HCT116 (cell line): ENCODE data around the gene RTL1. TPM values are rescaled to one million over a fixed set of nuclear protein-coding genes. Genes with fewer than 3 reads are reported as not detected.

ENCODE experiments used
- ATAC-seq: fragments of 200-7000 bp; cut with Tn5 transposase; 2 replicates; pipeline ENCODE4 v1.9.1; 2020; ENCODE audit warnings: mild to moderate bottlenecking, moderate library complexity
- BruUV-seq: library from RNA; stranded (reverse); fragments of 400-500 nt; replicated peaks from 2 replicates; lab custom pipeline; 2021; lab: Mats Ljungman, UMichigan
- CTCF ChIA-PET: fragments of 300-600 bp; sonication (Branson Sonifier 250); formaldehyde crosslinking; loops from one replicate; lab custom pipeline; 2021; ENCODE audit warnings: antibody characterized with exemption; lab: Charles Lee
- POLR2A ChIA-PET: fragments of 300-600, 350-600 bp; sonication (Branson Sonifier 250); formaldehyde crosslinking; loops from one replicate; lab custom pipeline; 2021; ENCODE audit warnings: antibody characterized with exemption; lab: Charles Lee
- RAD21 ChIA-PET, 2 experiments: fragments of 300-600 bp; sonication (Branson Sonifier 250); formaldehyde crosslinking; loops; one replicate each; lab custom pipeline; 2023; ENCODE audit warnings: low total read pairs in 2 of 2; ENCODE audit not compliant: uncharacterized antibody in 2 of 2, unreplicated experiment in 2 of 2, low non-redundant PET in 1 of 2; lab: Charles Lee
- DNase-seq: peaks from one replicate; pipeline ENCODE4 v3.0.0-alpha.2; 2010; ENCODE audit warnings: low read depth, low spot score
- H2AFZ ChIP-seq: fragments of 200-600 bp; shearing (Covaris generic), sonication (generic); 2 replicates; pipeline ENCODE4 v1.6.1; 2017; ENCODE audit warnings: low read depth, mixed run types, mixed read lengths, antibody characterized with exemption, low read length; ENCODE audit not compliant: poor library complexity, severe bottlenecking
- H3K27ac ChIP-seq: 2 replicates; pipeline ENCODE4 v1.5.1; 2012; ENCODE audit warnings: low read depth, low read length
- H3K27me3 ChIP-seq: fragments of 200-600 bp; sonication (generic); 2 replicates; pipeline ENCODE4 v1.6.1; 2016; ENCODE audit warnings: mixed run types, low read length, mixed read lengths; ENCODE audit not compliant: insufficient read depth
- H3K36me3 ChIP-seq, 2 experiments: fragments of 200-500 bp in 1 of 2; fragments of 200-600 bp in 1 of 2; sonication (Bioruptor generic) in 1 of 2; sonication (generic) in 1 of 2; 2 replicates each; pipeline versions ENCODE4 v1.5.1 to v1.6.1; 2014 to 2016; ENCODE audit warnings: low read length in 2 of 2, inconsistent platforms in 1 of 2, mixed read lengths in 1 of 2, mixed run types in 1 of 2; ENCODE audit not compliant: insufficient read depth in 2 of 2, control insufficient read depth in 1 of 2
- H3K4me1 ChIP-seq, 2 experiments: fragments of 200-600 bp in 1 of 2; sonication (generic) in 1 of 2; 2 replicates each; pipeline versions ENCODE4 v1.5.1 to v1.6.1; 2012 to 2017; ENCODE audit warnings: low read length in 2 of 2, inconsistent platforms in 1 of 2, mild to moderate bottlenecking in 1 of 2, mixed read lengths in 1 of 2, mixed run types in 1 of 2, moderate library complexity in 1 of 2; ENCODE audit not compliant: insufficient read depth in 2 of 2, control insufficient read depth in 1 of 2
- H3K4me2 ChIP-seq: fragments of 200-600 bp; sonication (generic); 2 replicates; pipeline ENCODE4 v1.6.1; 2017; ENCODE audit warnings: mixed run types, low read length, mixed read lengths
- H3K4me3 ChIP-seq, 2 experiments: fragments of 200-600 bp in 1 of 2; sonication (generic) in 1 of 2; replicated peaks in 1 of 2; 2 replicates each; pipeline ENCODE4 v1.5.1; 2011 to 2016; ENCODE audit warnings: low read length in 2 of 2, control low read depth in 1 of 2, low read depth in 1 of 2, mild to moderate bottlenecking in 1 of 2, mixed read lengths in 1 of 2, mixed run types in 1 of 2
- H3K79me2 ChIP-seq: fragments of 200-600 bp; sonication (generic); 2 replicates; pipeline ENCODE4 v1.6.1; 2017; ENCODE audit warnings: mild to moderate bottlenecking, mixed run types, low read length, moderate library complexity, mixed read lengths; ENCODE audit not compliant: insufficient read depth
- H3K9ac ChIP-seq: fragments of 200-600 bp; sonication (generic); 2 replicates; pipeline ENCODE4 v1.6.1; 2016; ENCODE audit warnings: low read length, mixed read lengths
- H3K9me2 ChIP-seq: fragments of 200-600 bp; sonication (generic), shearing (Covaris generic); 2 replicates; pipeline ENCODE4 v1.6.1; 2017; ENCODE audit warnings: mixed run types, mild to moderate bottlenecking, moderate library complexity; ENCODE audit not compliant: insufficient read depth
- H3K9me3 ChIP-seq, 2 experiments: fragments of 200-500 bp in 1 of 2; fragments of 200-600 bp in 1 of 2; sonication (Bioruptor generic) in 1 of 2; sonication (generic) in 1 of 2; 2 replicates each; pipeline ENCODE4 v1.6.1; 2014 to 2017; ENCODE audit warnings: low read length in 2 of 2, mixed read lengths in 2 of 2, inconsistent platforms in 1 of 2, low read depth in 1 of 2, mild to moderate bottlenecking in 1 of 2, mixed run types in 1 of 2, moderate library complexity in 1 of 2; ENCODE audit not compliant: control insufficient read depth in 1 of 2, insufficient read depth in 1 of 2
- H4K20me1 ChIP-seq: fragments of 200-600 bp; sonication (generic), shearing (Covaris generic); 2 replicates; pipeline ENCODE4 v1.6.1; 2017; ENCODE audit warnings: mixed run types, mild to moderate bottlenecking, moderate library complexity; ENCODE audit not compliant: insufficient read depth
- CEBPB ChIP-seq: IDR thresholded peaks from 2 replicates; pipeline ENCODE4 v1.6.1; 2012; ENCODE audit warnings: low read depth
- ELF1 ChIP-seq: IDR thresholded peaks from 2 replicates; pipeline ENCODE4 v1.6.1; 2012; ENCODE audit warnings: low read depth, borderline replicate concordance
- EZH2phosphoT487 ChIP-seq: fragments of 200-600 bp; IDR thresholded peaks from 2 replicates; pipeline ENCODE4 v1.6.1; 2018; ENCODE audit warnings: antibody characterized with exemption, borderline replicate concordance
- FOSL1 ChIP-seq: IDR thresholded peaks from 2 replicates; pipeline ENCODE4 v1.6.1; 2012; ENCODE audit warnings: low read depth
- JUND ChIP-seq: IDR thresholded peaks from 2 replicates; pipeline ENCODE4 v1.6.1; 2012
- MAX ChIP-seq: IDR thresholded peaks from 2 replicates; pipeline ENCODE4 v1.6.1; 2012
- POLR2A ChIP-seq: IDR thresholded peaks from 2 replicates; pipeline ENCODE4 v1.7.0; 2011; ENCODE audit warnings: borderline replicate concordance; ENCODE audit not compliant: insufficient read depth, insufficient read length; ENCODE audit errors: extremely low read depth
- SP1 ChIP-seq: IDR thresholded peaks from 2 replicates; pipeline ENCODE4 v1.6.1; 2012; ENCODE audit warnings: low read depth
- SRF ChIP-seq: IDR thresholded peaks from 2 replicates; pipeline ENCODE4 v1.6.1; 2012; ENCODE audit warnings: low read depth
- ZBTB33 ChIP-seq: IDR thresholded peaks from 2 replicates; pipeline ENCODE4 v1.6.1; 2011; ENCODE audit warnings: mild to moderate bottlenecking, low read length, moderate library complexity; ENCODE audit not compliant: insufficient replicate concordance; ENCODE audit errors: extremely low read depth
- ZFX ChIP-seq: fragments of 450-650 bp; IDR thresholded peaks from 2 replicates; pipeline ENCODE4 v1.6.1; 2017
- intact Hi-C: fragments of 100-400 bp; cut with micrococcal nuclease; formaldehyde crosslinking; loops from 2 replicates; pipeline ENCODE4 v1.10.0; 2022
- total RNA-seq: library from RNA; stranded (reverse); gene quantifications from one replicate; pipeline ENCODE4 v1.2.1, GENCODE V29; 2021; ENCODE audit not compliant: unreplicated experiment

RTL1 gene
- total RNA-seq, 1 experiment from 2014 or later, result not detected

GRCh38 chr14:100909439-100909838 is 5.9 kb upstream of the RTL1 start:
- TF ChIP-seq ZFX, result no peak
- no peak for TF ChIP-seq SRF
- TF ChIP-seq EZH2phosphoT487, result no peak
- TF ChIP-seq ZBTB33, result no peak
- TF ChIP-seq JUND, result no peak
- TF ChIP-seq MAX, result no peak
- no peak for TF ChIP-seq CEBPB
- no peak for TF ChIP-seq POLR2A
- TF ChIP-seq FOSL1, result no peak
- TF ChIP-seq ELF1, result no peak
- TF ChIP-seq SP1, result no peak
- ChIA-PET CTCF (no interaction called here), POLR2A (no interaction called here), RAD21 (no interaction called here)
- no peak for ATAC-seq
- H3K4me3 ChIP-seq, result no peak overlapping the region
- H3K27me3 ChIP-seq, result 0 out of 2 replicates have a peak, but pooled peaks cover 6% of the 10 kb centered on the region
- no peak overlapping the region for H3K9ac ChIP-seq
- no peak overlapping the region for H3K27ac ChIP-seq
- no peaks in the 10 kb centered on the region for H3K9me2 ChIP-seq
- BruUV-seq, result no TSS peak
- no peaks in the 10 kb centered on the region for H3K79me2 ChIP-seq
- H3K36me3 ChIP-seq, result no peaks in the 10 kb centered on the region
- intact Hi-C loops, result loop anchor here (10.0 kb wide), 1 partner anchor 495 kb away; no protein-coding TSS in a partner anchor
- no peaks in the 10 kb centered on the region for H4K20me1 ChIP-seq
- H3K4me1 ChIP-seq, result no peaks in the 10 kb centered on the region
- H3K9me3 ChIP-seq, result no peaks in the 10 kb centered on the region
- H2AFZ ChIP-seq, result no peak overlapping the region
- no peak for DNase-seq
- H3K4me2 ChIP-seq, result no peak overlapping the region
